ENCODE data around the gene MYH15. TPM values are rescaled to one million over a fixed set of nuclear protein-coding genes. Genes with fewer than 3 reads are reported as not detected.

The MYH15 gene
- total and polyA plus RNA-seq, 10 of the 15 experiments (the other 5 are each of a cell fraction or from before 2014, with no cell fraction given), result 0.05 to 0.27 (median 0.09) TPM; not detected in 1

GRCh38 chr3:108406661-108407206 lies 103.7 kb downstream of the MYH15 start (continued):
- TF ChIP-seq CEBPZ (IDR thresholded peaks at IDR 0.05; ENCODE audit: low read depth, low read length) (no peak), SMARCA5 (IDR thresholded peaks at IDR 0.05) (no peak), BHLHE40 (IDR thresholded peaks at IDR 0.05; ENCODE audit: borderline replicate concordance in 1 of 2, low read depth in 2 of 2, low read length in 1 of 2) (peak; percentile 35 to 41; a peak in 1 of 4 replicates), CBFB (IDR thresholded peaks at IDR 0.05; ENCODE audit: low read depth) (no peak), ZNF207 (IDR thresholded peaks at IDR 0.05; ENCODE audit: borderline replicate concordance) (no peak), ZSCAN29 (IDR thresholded peaks at IDR 0.05) (no peak), IRF3 (IDR thresholded peaks at IDR 0.05) (no peak), E2F4 (IDR thresholded peaks at IDR 0.05; ENCODE audit: low read depth, low read length) (no peak), POLR2AphosphoS5 (IDR thresholded peaks at IDR 0.05; ENCODE audit: low read length) (no peak), POLR2A (IDR thresholded peaks at IDR 0.05; ENCODE audit: low read depth, low read length) (no peak), NFXL1 (IDR thresholded peaks at IDR 0.05; ENCODE audit: borderline replicate concordance) (no peak), ZNF687 (IDR thresholded peaks at IDR 0.05) (no peak), HSF1 (IDR thresholded peaks at IDR 0.05; ENCODE audit: low read depth, low read length) (no peak), NR2C2 (IDR thresholded peaks at IDR 0.05; ENCODE audit: borderline replicate concordance, control insufficient read depth, insufficient read length, low read depth) (no peak), ZBTB33 (IDR thresholded peaks at IDR 0.05) (no peak)

Data from GM12878 (cell line).